HG02610 (cell line): ENCODE measurements around the gene MGAT4C.

Source experiments
- ATAC-seq: cut with Tn5 transposase; IDR thresholded peaks from one replicate; pipeline ENCODE4 v1.9.1; 2021; ENCODE audit warnings: mild to moderate bottlenecking, moderate library complexity; ENCODE audit not compliant: unreplicated experiment

The MGAT4C gene

GRCh38 chr12:86230516-86231146 lies 25.6 kb downstream of the MGAT4C start:
- ATAC-seq = no peak

GRCh38 chr12:86229772-86230171 lies 26.4 kb downstream of the MGAT4C start:
- no peak for ATAC-seq

- no peak for ATAC-seq
Measured at GRCh38 chr12:86228656-86229055, 27.5 kb downstream of the MGAT4C start.

GRCh38 chr12:86226481-86226880 lies 29.7 kb downstream of the MGAT4C start:
- ATAC-seq = no peak

GRCh38 chr12:86216591-86216990 lies 39.6 kb downstream of the MGAT4C start:
- ATAC-seq = no peak

DNA sequence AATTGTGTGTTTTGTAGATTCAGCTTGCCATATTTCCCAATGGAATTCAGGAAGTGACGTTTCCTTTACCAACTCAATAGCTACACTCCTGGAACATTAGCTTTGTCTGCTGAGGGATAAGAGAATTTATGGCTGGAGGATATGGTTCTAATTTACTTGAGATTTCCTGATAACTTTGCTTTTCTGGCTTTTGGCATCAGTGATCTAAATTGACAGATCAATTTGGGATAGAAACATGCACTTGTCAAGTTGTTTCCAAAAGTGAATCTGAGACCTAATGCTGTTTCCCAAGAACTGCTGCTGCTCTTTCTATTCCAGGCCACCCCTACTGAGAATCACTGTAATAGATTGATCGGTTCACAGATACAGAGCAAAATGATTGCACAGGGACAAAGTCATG lies 43.2 kb downstream of the MGAT4C start:
- no peak for ATAC-seq

DNA sequence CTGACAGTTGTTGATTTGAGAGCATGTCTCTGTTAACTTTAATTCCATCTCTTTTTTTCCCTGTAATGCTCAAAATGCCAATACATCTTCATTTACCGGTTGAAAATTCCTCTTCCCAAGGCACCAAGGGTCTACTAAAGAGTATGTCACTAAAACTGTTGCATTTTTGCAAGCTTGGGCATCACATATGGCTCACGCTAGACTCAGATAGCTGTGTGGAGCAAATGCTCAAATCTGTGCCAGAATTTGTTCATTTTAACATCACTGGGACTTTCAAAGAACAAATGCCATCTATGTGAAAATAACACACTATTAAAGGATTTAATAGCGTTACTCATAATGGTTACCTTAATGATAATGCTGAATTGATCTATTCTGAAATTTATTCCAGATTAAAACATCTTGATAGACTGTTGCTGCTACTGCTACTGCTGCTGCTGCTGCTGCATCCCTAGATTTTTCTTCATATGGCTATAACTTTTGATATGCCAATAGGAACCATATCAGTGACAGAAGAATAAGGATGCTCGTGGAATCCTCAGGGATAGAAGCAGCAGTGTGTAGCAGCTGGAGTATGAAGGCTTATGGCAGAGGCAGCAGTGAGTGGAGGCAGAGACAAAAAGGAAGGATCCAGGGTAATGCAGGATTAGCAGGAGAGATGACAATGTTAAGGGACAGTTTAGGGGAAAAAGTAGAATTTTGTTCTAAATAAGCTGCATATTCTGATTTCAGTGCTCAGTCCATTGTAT lies 57.3 kb downstream of the MGAT4C start:
- ATAC-seq = no peak

DNA sequence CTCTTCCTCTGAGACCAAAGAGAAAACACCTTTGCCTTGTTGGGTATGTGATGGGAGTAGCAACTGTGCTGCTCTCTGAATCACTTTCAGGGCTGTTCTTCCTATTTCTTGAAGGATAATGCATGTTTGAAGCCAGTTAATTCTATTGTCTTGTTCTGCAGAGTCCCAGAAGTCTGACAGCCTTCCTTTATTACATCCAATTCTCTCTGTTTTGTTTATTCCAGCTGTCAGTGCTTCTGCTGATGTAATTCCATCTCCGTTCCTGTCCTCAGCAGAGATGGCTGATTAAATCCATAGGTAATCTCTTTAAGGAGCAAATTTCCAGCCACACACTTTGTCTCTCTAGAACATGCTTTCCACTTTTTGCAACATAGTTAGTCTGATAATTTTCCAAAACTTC lies 59.7 kb downstream of the MGAT4C start:
- ATAC-seq = no peak

DNA sequence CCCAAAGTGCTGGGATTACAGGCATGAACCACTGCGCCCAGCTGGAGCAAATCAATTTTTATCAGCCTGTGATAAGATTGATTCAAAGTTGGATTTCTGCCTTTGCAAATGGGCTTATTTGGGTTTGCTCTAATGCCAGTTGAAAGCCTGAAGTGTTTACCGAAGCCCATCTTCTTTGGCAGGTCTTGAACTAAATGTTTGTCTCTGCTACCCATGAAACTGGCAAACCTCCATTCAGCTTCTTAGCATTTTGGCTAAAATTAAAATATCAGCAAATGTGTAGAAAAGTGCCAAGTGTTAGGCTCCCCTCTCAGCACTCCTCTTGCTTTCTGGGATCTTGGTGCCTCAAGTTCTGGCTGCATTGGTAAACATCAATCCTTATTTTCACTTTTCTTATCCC lies 61.5 kb downstream of the MGAT4C start:
- no peak for ATAC-seq

DNA sequence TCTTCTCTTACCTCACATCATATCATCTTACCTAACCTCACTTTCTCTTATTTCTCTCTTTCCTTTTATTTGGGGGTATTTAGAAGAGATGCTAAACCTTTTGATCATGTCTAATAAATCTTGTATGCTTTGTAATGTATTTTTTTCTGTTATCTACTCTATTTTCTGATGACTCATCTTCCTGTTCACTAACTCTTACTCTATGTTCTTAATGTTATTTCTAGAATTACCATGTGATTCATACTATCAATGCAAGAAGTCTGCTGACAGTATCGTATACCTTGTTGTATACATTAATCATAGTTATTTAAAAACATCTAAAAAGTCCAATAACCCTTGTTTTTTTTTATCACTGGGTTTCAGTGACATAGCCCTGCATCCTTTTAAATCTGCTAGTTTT lies 62.3 kb downstream of the MGAT4C start:
- no peak for ATAC-seq

DNA sequence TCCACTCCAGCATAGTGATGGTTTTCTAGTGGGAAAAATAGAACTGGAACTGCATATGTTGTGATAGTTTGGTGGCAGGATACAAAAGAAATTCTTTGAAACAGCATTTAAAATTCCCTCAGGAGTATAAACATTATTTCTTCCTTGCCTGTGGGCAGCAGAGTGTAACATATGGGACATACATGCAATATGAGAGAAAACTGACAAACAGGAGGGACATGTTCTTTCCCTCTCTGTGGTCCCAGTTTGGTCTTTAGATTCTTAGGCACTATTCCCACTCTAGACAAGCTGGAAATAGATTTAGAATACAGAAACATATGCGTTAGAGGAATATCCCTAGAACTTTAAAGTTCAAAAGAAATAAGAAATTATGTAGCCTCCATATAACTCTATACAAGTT lies 68.0 kb downstream of the MGAT4C start:
- no peak for ATAC-seq

- no peak for ATAC-seq
Measured at GRCh38 chr12:86186449-86186848, 69.7 kb downstream of the MGAT4C start.

- no peak for ATAC-seq
Measured at GRCh38 chr12:86179855-86180254, 76.3 kb downstream of the MGAT4C start.

GRCh38 chr12:86174188-86174587 lies 82.0 kb downstream of the MGAT4C start:
- no peak for ATAC-seq

DNA sequence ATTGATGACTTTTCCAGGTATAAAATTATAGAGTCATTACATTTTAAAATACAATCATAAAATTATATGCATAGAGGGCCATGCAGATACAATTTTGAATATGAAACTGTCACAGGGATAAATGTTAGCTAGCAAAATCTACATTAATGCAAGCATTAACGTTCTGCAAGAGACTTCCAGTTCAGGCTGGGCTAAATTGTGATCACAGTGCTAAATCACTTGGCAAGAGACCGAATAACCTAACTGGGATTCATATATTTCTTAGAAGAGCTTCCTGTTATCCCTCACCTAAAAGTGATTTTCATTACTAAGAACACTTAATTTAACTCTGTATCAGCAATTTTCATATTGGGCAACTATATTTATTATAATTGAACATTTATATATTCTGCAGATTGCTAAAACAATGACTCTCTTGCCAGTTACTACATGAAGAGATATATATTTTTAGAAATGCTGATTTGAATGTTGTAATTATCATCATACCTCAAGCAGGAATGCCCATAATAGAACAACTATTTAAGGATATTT lies 83.2 kb downstream of the MGAT4C start:
- ATAC-seq = no peak

DNA sequence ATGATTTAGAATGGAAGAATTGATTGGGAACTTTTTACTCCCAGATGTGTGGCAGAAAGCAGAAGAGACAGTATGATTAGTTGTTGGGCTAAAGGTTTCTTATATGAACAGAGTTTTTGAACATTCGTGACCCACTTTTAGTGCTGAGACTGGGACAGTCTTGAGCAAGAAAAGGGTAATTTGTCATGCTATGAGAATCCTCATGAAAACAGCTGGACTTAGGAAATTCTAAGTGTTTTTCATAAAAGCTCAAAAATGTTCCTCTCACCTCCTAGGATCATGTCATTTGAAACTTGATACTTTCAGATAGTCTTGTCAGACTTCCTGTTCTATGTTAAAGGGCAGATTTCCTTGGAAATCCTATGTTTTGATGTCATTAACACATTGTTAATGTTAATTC lies 86.1 kb downstream of the MGAT4C start:
- ATAC-seq = no peak

- ATAC-seq = no peak
Measured at GRCh38 chr12:86158956-86159355, 97.2 kb downstream of the MGAT4C start.

DNA sequence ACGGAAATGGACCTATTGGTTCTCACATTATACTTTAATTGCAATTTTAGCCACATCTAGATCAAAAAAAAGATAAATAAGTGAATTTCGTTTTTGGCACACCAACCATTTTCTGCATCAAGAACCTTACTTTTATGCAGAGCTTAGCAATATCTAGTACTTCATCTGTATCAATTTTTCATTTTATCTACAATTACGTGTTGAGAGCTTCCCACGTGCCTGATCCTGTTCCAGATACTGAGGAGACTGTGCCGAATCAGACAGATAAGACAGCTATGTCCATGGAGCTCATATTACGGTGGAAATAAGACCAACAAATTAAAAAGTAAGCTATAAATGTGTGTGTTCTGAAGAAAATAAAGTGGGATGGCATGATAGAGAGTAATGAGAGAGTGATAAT lies 101.6 kb downstream of the MGAT4C start:
- ATAC-seq = no peak

DNA sequence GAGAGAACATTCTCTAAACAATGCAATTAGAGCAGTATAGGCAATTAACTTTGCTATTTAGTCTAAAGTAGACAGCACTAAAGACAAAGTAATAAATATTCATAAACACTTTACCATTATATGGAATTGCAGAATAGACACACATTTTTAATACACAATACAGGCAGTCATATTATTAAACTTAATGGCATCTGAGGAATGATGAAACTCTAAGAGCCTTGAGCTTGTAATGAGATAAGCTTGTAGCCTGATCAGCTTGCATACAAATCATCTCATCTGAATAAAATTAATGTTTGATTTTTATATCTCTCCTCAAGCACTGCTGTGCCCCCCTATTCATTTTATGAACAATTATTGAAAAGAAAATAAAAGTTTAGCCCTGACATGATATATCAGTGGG lies 107.6 kb downstream of the MGAT4C start:
- ATAC-seq = no peak

DNA sequence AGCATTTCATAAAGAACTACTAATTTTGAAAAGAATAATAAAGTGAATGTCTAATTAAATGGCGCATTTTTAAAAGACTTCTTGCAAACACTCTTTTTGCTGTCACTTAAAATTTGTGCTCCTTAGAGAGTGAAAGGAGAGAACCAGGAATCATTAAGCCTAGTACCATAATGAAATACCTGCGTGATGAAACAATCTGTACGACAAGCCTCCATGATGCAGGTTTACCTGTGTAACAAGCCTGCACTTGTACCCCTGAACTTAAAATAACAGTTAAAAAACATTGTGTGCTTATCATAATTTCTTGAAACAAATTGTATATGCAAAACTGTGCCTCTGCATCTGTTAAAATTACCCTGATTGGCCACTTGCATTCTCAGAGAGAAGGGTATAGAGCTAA lies 108.1 kb downstream of the MGAT4C start:
- ATAC-seq = no peak

DNA sequence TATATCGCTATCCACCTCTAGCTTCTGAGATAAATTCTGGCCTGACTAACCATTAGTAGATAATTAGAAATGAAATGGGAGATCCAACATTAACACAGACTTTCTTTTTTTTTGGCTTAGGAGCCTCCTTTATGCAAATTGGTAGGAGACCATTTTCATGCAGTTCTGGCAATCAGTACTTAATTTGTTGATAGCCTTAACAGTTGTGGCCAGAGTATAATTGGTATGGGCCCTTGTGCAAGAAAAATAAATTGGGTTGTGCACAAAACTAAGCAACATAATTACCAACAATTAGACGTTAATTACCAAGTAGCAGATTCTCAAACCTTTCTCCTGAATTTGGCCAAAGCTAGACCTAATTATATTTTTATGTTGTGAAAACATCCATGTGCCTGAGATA lies 111.0 kb downstream of the MGAT4C start:
- ATAC-seq = no peak

DNA sequence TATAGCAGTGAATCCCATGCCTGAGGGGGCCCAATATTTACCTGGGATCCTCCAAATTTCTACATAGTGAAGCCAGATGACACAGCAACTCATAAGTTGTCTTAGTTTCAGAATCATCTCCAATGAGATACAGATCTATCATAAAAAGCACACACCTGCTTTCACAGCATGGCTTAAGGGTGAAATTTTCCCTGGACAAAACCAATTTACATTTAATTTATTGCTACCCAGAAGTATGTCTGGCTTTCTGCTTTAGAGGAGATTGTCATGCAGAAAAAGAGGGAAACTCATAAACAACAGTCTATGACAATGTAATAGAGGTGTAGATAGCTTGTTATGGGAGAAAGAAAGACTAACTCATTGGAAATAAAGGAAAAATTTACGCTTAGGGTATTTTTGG lies 113.0 kb downstream of the MGAT4C start:
- ATAC-seq = no peak

GRCh38 chr12:86139671-86140070 lies 116.5 kb downstream of the MGAT4C start:
- ATAC-seq = no peak
